GM18858 (cell line): ENCODE results near the gene NIT1.
A peak's percentile ranks its signal among the peaks of the same experiment; 100 is the strongest.

Experiments used
- ATAC-seq: cut with Tn5 transposase; IDR thresholded peaks from one replicate; pipeline ENCODE4 v1.9.1; 2021; ENCODE audit not compliant: unreplicated experiment

The NIT1 gene

GRCh38 chr1:161145832-161146231 is 27.9 kb downstream of the NIT1 start:
- no peak for ATAC-seq

DNA sequence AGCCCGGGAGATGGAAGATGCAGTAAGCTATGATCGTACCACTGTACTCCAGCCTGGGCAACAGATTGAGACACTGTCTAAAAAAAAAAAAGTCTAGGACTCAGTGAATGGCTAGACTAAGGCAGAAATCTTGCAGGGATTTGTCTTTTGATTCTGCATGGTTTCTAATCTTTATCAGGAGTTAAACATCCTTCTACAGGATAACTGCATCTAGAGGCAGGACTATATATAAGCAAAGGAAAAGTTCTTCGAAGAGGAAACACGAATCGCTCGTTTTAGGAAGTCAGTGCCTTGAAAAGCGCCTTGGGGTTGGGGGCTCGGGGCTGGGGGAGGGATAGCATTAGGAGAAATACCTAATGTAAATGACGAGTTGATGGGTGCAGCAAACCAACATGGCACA is 35.3 kb downstream of the NIT1 start:
- ATAC-seq, result no peak

DNA sequence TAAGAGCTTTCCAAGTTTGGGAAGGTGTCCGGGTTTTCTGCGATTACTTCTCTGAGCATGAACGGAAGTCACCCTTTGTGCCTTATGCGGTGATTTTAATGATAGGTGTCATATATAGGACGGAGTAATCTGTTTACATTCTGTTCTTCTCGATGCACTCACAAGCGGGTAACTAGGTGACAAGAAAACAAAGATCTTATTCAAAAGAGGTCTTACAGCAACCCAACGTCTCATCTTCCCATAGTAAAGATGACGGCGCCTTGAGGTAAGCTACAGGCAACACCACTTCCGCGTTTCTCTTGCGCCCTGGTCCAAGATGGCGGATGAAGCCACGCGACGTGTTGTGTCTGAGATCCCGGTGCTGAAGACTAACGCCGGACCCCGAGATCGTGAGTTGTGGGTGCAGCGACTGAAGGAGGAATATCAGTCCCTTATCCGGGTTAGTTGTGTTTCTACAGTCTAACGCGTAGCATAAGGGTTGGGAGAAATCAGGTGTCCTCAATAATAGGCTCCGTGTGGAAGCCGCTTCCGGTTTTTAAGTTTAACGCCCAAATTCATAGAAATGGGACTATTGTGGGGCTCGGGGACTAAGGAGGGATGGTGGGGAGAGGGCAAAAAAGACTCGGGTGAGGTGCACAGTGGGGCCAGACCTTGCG is 35.9 kb downstream of the NIT1 start, which contains the start of gene UFC1:
UFC1 (plus strand) TSS at position 297 of the 656 bp plus-strand sequence; CDS start at position 317, 20 bp downstream.
- peak; percentile 73 for ATAC-seq

- ATAC-seq, result no peak
Measured at GRCh38 chr1:161157867-161158266, 40.0 kb downstream of the NIT1 start.

GRCh38 chr1:161158316-161159010 is 40.6 kb downstream of the NIT1 start:
- ATAC-seq, result no peak

DNA sequence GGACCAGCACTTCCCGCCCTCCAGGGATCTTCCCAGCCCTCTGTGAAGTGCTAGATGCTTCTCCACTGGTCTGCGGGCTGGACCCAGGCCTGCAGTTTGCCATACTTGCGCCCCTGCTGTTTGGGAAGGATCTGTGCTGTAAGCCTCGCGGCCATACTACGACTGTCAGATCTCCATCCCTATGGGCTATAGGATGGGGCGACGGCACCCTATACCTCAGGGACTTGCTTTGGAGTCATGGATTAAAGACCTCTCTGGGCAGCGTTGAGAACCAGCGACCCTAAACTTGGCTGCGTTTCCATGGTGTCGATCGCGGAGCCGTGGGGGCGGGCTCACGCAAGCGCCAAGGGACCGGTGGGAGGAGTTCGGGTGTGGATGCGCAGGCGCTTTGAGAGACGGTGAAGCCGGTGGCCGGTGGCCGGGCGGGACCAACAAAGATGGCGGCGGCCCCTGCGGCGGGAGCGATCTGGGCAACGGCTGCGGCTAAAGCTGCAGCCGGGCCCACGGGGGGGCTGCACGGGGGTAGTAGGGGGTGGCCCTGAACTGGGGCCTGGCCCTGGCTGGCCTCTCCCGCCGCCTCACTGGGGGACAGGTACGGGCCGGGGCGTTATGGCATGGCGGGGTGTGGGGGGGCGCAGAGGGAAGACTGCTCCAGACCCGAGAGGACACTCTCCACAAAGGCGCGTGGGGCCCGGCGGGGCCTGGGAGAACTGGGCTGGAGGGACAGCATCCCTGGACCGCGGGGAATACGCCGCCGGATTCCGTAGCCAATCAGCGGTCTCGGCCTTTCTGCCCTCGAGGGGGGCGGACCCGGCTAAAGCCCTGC is 41.4 kb downstream of the NIT1 start, which contains the start of gene USP21:
USP21 (plus strand) TSS at position 414 of the 826 bp plus-strand sequence. CDS start 1,141 bp downstream, outside the sequence.
- peak; percentile 68 for ATAC-seq

DNA sequence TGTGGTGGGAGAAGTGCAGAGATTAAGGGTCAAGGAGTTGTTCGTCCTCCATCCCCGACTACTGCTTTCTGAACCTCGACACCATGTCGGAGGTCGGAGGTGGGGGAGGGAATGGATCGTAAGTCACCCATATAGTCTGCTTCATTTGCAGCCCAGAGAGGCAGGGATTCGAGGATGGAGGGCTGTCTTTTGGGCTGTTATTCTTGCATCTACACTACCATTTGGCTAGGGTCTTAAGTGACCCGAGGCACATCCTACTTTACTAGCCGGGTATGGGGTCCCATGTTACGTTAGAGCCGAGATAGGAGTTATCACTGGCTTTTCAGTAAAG is 42.0 kb downstream of the NIT1 start:
- no peak for ATAC-seq

GRCh38 chr1:161160671-161161145 is 42.8 kb downstream of the NIT1 start:
- no peak for ATAC-seq

- no peak for ATAC-seq
Measured at GRCh38 chr1:161161652-161162051, 43.7 kb downstream of the NIT1 start.

DNA sequence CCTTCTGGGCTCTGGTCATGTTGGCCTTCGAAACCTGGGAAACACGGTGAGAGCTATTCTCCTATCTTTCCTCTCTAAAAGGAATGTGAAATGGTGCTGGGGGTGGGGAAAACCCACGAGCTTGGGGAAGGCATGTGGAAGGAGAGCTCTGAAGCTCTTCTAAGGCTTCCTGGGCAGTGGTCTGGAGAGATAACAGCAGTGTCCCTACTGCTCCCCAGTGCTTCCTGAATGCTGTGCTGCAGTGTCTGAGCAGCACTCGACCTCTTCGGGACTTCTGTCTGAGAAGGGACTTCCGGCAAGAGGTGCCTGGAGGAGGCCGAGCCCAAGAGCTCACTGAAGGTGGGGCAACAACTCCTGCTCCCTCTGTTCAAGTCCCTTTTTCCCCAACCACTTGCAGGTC is 44.1 kb downstream of the NIT1 start:
- no peak for ATAC-seq

- ATAC-seq, result no peak
Measured at GRCh38 chr1:161162806-161163205, 44.9 kb downstream of the NIT1 start.

GRCh38 chr1:161163793-161164192 is 45.9 kb downstream of the NIT1 start:
- ATAC-seq, result no peak

DNA sequence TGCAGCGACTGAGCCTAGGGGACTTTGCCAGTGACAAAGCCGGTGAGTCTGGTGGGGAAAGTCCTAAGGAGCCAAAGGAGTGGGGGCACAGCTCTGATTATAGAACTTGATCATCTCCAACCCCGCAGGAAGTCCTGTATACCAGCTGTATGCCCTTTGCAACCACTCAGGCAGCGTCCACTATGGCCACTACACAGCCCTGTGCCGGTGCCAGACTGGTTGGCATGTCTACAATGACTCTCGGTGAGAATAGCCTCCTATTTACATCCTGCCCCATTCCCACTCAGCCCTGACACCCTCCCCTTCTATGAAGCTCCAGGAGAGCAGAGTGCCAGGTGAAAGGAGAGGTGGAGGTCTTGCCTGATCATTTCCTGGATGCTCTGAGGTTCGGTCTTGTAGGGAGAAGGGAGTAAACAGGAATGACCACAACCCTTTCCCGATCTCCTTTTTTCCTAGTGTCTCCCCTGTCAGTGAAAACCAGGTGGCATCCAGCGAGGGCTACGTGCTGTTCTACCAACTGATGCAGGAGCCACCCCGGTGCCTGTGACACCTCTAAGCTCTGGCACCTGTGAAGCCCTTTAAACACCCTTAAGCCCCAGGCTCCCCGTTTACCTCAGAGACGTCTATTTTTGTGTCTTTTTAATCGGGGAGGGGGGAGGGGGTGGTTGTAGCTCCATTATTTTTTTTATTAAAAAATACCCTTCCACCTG is 47.2 kb downstream of the NIT1 start:
- ATAC-seq, result no peak

GRCh38 chr1:161165742-161166668 is 48.1 kb downstream of the NIT1 start, which contains the start of gene PPOX:
Gene PPOX, plus strand, starts transcription at chr1:161166426. Its CDS starts 422 bp downstream, at chr1:161166848.
- ATAC-seq, result peak; percentile 88

DNA sequence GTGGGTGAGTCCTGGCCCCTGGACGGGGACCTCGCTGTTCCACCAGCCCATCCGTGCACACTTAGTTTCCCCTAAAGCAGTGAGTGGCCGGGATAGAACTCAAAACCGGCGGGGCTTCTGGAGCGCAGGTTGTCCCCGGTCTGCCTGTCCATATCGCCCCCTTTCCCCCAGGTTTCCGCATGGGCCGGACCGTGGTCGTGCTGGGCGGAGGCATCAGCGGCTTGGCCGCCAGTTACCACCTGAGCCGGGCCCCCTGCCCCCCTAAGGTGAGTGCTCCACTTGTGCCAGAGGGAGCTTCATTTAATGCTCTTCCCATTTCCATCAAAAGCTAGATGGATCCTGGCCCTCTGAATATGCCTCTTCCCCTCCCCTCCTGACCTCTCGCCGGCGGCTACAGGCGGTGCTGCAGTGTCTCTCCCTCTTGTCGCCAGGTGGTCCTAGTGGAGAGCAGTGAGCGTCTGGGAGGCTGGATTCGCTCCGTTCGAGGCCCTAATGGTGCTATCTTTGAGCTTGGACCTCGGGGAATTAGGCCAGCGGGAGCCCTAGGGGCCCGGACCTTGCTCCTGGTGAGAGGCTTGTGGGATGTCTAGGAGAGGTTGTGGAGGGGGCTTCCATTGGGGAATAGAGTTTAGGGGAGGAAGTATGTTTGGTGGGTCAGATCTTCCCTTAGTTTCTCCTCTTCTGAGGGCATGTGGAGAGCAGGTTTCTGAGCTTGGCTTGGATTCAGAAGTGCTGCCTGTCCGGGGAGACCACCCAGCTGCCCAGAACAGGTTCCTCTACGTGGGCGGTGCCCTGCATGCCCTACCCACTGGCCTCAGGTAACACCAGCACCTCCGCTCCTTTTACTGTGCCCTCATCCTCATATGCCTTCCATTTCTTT is 49.0 kb downstream of the NIT1 start:
- ATAC-seq, result no peak

DNA sequence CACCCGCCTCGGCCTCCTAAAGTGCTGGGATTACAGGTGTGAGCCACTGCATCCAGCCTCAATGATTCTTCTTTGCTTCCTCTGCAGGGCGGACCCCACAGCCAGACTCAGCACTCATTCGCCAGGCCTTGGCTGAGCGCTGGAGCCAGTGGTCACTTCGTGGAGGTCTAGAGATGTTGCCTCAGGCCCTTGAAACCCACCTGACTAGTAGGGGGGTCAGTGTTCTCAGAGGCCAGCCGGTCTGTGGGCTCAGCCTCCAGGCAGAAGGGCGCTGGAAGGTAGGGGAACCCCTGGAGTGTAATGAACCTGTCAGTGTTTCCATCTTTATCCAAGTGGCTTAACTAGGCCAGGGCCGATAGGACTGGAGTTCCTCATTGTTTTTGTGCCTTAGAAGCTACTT is 51.0 kb downstream of the NIT1 start:
- no peak for ATAC-seq
